Activated CD4-positive, alpha-beta T cell treated with anti-CD3 and anti-CD28 coated beads for 4 hours (primary cell): ENCODE measurements around the gene ADAMTSL4.
"Not testable (repeated sequence)": the region's sequence is repeated elsewhere in the genome, so short reads cannot be mapped to it uniquely, and the experiment has no call there.

Source experiments
- DNase-seq, 2 donors: peaks; one replicate each; pipeline ENCODE4 v3.0.0-alpha.2; 2020

ADAMTSL4 gene

GRCh38 chr1:150596095-150596892 lies 47.1 kb downstream of the ADAMTSL4 start:
- DNase-seq: no peak

- DNase-seq: no peak
These were observed 47.8 kb downstream of the ADAMTSL4 start for GRCh38 chr1:150596976-150597375.

- DNase-seq: not testable (repeated sequence)
These were observed 49.1 kb downstream of the ADAMTSL4 start for GRCh38 chr1:150598346-150598745.

- DNase-seq: no peak
These were observed 52.3 kb downstream of the ADAMTSL4 start for GRCh38 chr1:150601540-150601939.

- DNase-seq: not testable (repeated sequence)
These were observed 53.2 kb downstream of the ADAMTSL4 start for GRCh38 chr1:150602372-150602771.

- DNase-seq: no peak
These were observed 54.5 kb downstream of the ADAMTSL4 start for GRCh38 chr1:150603711-150604110.

GRCh38 chr1:150604226-150604588 lies 55.0 kb downstream of the ADAMTSL4 start:
- DNase-seq: no peak

GRCh38 chr1:150605451-150605731 lies 56.2 kb downstream of the ADAMTSL4 start:
- DNase-seq: not testable (repeated sequence)

- no peak for DNase-seq
These were observed 57.4 kb downstream of the ADAMTSL4 start for GRCh38 chr1:150606463-150607142.

- no peak for DNase-seq
These were observed 60.5 kb downstream of the ADAMTSL4 start for GRCh38 chr1:150609732-150610131.
